Endothelial cell (in vitro differentiated cells): Measurements from ENCODE around the gene HELLS. TPM values are rescaled to one million over a fixed set of nuclear protein-coding genes. Genes with fewer than 3 reads are reported as not detected.
A peak's percentile ranks its signal among the peaks of the same experiment; 100 is the strongest.

Experiments
- DNase-seq: peaks from one replicate; pipeline ENCODE4 v3.0.0; 2021; ENCODE audit warnings: low spot score
- H3K27ac Mint-ChIP-seq: one replicate; pipeline ENCODE4 v1.8.0; 2021; ENCODE audit warnings: mixed read lengths, inconsistent platforms; ENCODE audit not compliant: unreplicated experiment
- H3K27me3 Mint-ChIP-seq: one replicate; pipeline ENCODE4 v1.8.0; 2021; ENCODE audit warnings: mild to moderate bottlenecking, moderate library complexity, mixed read lengths, inconsistent platforms; ENCODE audit not compliant: unreplicated experiment
- H3K36me3 Mint-ChIP-seq: one replicate; pipeline ENCODE4 v1.8.0; 2021; ENCODE audit warnings: mild to moderate bottlenecking, low read depth, mixed read lengths, inconsistent platforms; ENCODE audit not compliant: unreplicated experiment
- H3K4me1 Mint-ChIP-seq: one replicate; pipeline ENCODE4 v1.8.0; 2021; ENCODE audit warnings: mild to moderate bottlenecking, mixed read lengths, inconsistent platforms; ENCODE audit not compliant: unreplicated experiment
- H3K4me3 Mint-ChIP-seq: one replicate; pipeline ENCODE4 v1.8.0; 2021; ENCODE audit warnings: mild to moderate bottlenecking, mixed read lengths, inconsistent platforms; ENCODE audit not compliant: unreplicated experiment
- H3K9me3 Mint-ChIP-seq: one replicate; pipeline ENCODE4 v1.8.0; 2021; ENCODE audit warnings: mixed read lengths, inconsistent platforms; ENCODE audit not compliant: unreplicated experiment
- total RNA-seq: library from RNA; stranded (reverse); fragmentation: NEBNext Ultra II Directional; extraction: Animal tissue kit (Norgen Biotek cat#: 25700); gene quantifications from one replicate; pipeline ENCODE4 v1.2.1, GENCODE V29; 2021; ENCODE audit not compliant: unreplicated experiment
- TF ChIP-seq, protein P1 (sequence below): fragments of 200-600 bp; sonication (generic); IDR thresholded peaks from one replicate; pipeline ENCODE4 v1.5.0; 2021; ENCODE audit warnings: antibody characterized with exemption; ENCODE audit not compliant: unreplicated experiment

HELLS gene
- total RNA-seq, 1 donor from 2014 or later: 58.8 TPM

DNA sequence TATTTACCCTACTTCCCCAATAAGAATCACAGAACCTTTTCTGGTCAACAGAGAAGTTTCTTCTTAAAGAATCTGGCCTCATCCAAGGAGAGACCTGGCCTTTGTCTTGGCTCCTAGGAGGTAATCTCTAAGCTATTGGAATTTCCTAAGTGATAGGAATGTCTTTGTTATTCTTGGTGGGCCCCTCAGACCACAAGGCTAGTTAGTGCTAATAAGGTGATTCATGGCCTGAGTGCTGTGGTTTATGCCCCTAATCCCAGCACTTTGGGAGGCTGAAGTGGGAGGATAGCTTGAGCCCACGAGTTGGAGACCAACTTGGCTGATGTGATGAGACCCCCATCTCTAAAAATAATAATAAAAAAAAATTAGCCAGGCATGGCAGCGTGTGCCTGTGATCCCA, 78.0 kb downstream of the HELLS start:
- TF ChIP-seq, protein P1, sequence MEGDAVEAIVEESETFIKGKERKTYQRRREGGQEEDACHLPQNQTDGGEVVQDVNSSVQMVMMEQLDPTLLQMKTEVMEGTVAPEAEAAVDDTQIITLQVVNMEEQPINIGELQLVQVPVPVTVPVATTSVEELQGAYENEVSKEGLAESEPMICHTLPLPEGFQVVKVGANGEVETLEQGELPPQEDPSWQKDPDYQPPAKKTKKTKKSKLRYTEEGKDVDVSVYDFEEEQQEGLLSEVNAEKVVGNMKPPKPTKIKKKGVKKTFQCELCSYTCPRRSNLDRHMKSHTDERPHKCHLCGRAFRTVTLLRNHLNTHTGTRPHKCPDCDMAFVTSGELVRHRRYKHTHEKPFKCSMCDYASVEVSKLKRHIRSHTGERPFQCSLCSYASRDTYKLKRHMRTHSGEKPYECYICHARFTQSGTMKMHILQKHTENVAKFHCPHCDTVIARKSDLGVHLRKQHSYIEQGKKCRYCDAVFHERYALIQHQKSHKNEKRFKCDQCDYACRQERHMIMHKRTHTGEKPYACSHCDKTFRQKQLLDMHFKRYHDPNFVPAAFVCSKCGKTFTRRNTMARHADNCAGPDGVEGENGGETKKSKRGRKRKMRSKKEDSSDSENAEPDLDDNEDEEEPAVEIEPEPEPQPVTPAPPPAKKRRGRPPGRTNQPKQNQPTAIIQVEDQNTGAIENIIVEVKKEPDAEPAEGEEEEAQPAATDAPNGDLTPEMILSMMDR: no peak
- H3K27me3 Mint-ChIP-seq: no peaks in the 10 kb centered on the region
- peaks cover 4% of the 10 kb centered on the region for H3K36me3 Mint-ChIP-seq
- peaks cover 7% of the 10 kb centered on the region for H3K4me1 Mint-ChIP-seq
- no peak for DNase-seq
- H3K27ac Mint-ChIP-seq: no peak overlapping the region
- no peaks in the 10 kb centered on the region for H3K9me3 Mint-ChIP-seq
- H3K4me3 Mint-ChIP-seq: no peak overlapping the region

DNA sequence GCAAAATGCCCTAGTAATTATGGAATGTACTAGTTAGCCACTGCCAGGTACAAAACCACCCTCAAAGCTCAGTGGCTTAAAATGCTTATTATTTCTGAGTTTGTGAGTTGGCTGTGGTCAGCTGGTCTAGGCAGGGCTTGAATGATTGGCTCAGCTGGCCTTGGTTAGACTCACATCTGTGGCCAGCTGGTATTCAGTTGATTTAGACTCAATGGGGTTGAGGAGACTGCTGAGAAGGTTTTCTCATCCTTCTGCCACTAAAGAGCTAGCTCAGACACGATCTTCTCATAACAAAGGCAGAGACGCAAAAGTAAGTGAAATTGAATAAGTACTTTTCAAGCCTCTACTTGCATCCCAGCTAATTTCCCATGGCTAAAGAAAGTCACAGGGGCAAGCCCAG, 80.9 kb downstream of the HELLS start:
- DNase-seq: no peak
- Mint-ChIP-seq H3K27ac (no peak overlapping the region), H3K36me3 (peaks cover 4% of the 10 kb centered on the region), H3K4me1 (peaks cover 7% of the 10 kb centered on the region), H3K9me3 (no peaks in the 10 kb centered on the region), H3K27me3 (no peaks in the 10 kb centered on the region), H3K4me3 (no peak overlapping the region)
- TF ChIP-seq, protein P1: no peak

DNA sequence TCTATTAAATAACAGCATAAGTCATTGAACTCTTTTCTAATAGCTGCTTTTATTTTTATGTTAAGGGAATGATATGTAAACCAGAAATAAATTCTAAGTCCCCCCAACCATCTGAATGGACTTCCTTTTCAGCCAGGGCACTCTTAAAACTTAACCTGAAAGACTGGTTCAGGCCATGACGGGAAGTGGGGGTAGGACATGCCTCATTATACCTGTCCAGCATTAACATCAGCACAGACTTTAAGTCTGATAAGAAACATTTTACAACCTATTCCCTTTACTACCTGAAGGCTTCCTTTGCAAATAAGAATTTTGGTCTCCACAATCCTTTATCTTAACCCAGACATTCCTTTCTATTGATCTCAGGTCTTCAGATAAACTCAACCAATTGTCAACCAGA, 81.9 kb downstream of the HELLS start:
- DNase-seq: no peak
- H3K4me3 Mint-ChIP-seq: no peak overlapping the region
- peaks cover 7% of the 10 kb centered on the region for H3K4me1 Mint-ChIP-seq
- H3K27me3 Mint-ChIP-seq: no peaks in the 10 kb centered on the region
- no peak overlapping the region for H3K27ac Mint-ChIP-seq
- H3K9me3 Mint-ChIP-seq: no peaks in the 10 kb centered on the region
- TF ChIP-seq, protein P1: no peak
- H3K36me3 Mint-ChIP-seq: peaks cover 4% of the 10 kb centered on the region

DNA sequence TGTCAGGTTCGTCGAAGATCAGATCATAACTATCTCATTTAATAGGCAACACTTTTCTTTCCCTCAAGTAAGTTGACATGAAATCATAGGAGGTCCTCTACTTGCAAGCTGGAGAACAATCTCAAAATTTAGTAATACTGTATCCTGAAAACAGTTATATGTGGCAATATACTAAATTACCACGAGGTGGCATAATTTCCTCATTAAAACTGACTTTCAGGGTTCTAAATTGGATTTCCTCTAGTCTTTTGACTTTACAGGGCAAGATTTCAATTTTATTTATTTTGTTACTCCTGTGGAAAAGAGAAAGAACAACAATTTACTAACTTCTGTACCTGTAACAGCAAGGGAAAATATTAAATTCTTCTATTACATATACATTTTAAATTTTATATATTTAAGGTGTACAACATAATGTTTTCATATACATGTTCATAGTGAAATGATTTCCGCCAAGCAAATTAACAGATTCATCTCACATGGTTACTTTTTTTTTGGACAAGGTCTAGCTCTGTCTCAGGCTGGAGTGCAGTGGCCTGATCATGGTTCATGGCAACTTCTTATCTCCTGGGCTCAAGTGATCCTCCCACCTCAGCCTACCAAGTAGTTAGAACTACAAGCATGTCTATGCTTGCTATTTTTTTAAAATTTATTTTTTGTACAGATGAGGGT, 84.6 kb downstream of the HELLS start:
- no peak for DNase-seq
- no peaks in the 10 kb centered on the region for H3K9me3 Mint-ChIP-seq
- H3K4me3 Mint-ChIP-seq: no peak overlapping the region
- H3K4me1 Mint-ChIP-seq: peaks cover 3% of the 10 kb centered on the region
- H3K27ac Mint-ChIP-seq: no peak overlapping the region
- no peaks in the 10 kb centered on the region for H3K27me3 Mint-ChIP-seq
- peaks cover 6% of the 10 kb centered on the region for H3K36me3 Mint-ChIP-seq
- TF ChIP-seq, protein P1: peak; percentile 94

DNA sequence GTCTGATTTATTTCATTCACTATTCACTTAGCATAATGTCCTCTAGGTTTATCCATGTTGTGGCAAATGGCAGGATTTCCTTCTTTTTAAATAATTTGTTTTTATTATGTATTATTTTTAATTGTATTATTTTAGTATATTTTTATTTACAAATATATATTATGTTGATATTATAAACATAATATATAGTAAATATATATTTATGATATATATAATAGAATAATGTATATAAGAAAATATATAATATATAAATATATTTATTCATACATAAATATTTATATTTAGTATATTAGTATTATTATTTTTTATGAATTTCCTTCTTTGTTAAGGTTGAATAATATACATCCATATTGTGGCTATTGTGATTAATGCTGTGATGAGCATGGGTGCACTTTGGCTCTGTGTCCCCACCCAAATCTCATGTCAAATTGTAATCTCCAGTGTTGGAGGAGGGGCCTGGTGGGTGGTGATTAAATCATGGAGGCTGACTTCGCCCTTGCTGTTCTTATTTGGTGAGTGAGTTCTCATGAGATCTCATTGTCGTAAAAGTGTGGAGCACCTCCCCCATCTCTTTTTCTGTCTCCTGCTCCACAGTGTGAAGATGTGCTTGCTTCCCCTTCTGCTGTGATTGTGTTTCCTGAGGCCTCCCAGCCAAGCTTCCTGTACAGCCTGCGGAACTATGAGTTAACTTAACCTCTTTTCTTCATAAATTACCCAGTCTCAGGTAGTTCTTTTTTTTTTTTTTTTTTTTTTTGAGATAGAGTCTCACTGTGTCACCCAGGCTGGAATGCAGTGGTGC, 85.7 kb downstream of the HELLS start:
- no peak overlapping the region for H3K4me3 Mint-ChIP-seq

More for the DNA sequence above, 85.7 kb downstream of the HELLS start:
- TF ChIP-seq, protein P1: no peak
- Mint-ChIP-seq H3K27ac (no peak overlapping the region), H3K4me1 (peaks cover 3% of the 10 kb centered on the region), H3K36me3 (peaks cover 6% of the 10 kb centered on the region), H3K27me3 (no peaks in the 10 kb centered on the region), H3K9me3 (no peaks in the 10 kb centered on the region)
- no peak for DNase-seq
